Parathyroid adenoma (tissue), 2 donors: ENCODE results near the gene ANKRD44.

Source experiments
- H2AFZ ChIP-seq: fragments of 300-600 bp; sonication (generic); one replicate; pipeline ENCODE4 v1.7.0; 2017; ENCODE audit warnings: antibody characterized with exemption, mild to moderate bottlenecking
- H3K27ac ChIP-seq: fragments of 300-600 bp; sonication (generic); one replicate; pipeline ENCODE4 v1.7.0; 2017
- H3K27me3 ChIP-seq: fragments of 300-600 bp; sonication (generic); one replicate; pipeline ENCODE4 v1.7.0; 2017; ENCODE audit warnings: low read length; ENCODE audit not compliant: control insufficient read depth, insufficient read depth
- H3K36me3 ChIP-seq: fragments of 300-600 bp; sonication (generic); one replicate; pipeline ENCODE4 v1.7.0; 2017; ENCODE audit warnings: low read length; ENCODE audit not compliant: control insufficient read depth, insufficient read depth
- H3K4me1 ChIP-seq: fragments of 300-600 bp; sonication (generic); one replicate; pipeline ENCODE4 v1.7.0; 2017; ENCODE audit warnings: control low read depth
- H3K4me2 ChIP-seq: fragments of 300-600 bp; sonication (generic); one replicate; pipeline ENCODE4 v1.7.0; 2017; ENCODE audit warnings: low read length
- H3K4me3 ChIP-seq: fragments of 300-600 bp; sonication (generic); one replicate; pipeline ENCODE4 v1.7.0; 2017; ENCODE audit warnings: low read depth, low read length
- H3K79me2 ChIP-seq: fragments of 300-600 bp; sonication (generic); one replicate; pipeline ENCODE4 v1.7.0; 2017; ENCODE audit warnings: control low read depth
- H3K9ac ChIP-seq: fragments of 300-600 bp; sonication (generic); one replicate; pipeline ENCODE4 v1.7.0; 2017; ENCODE audit warnings: mild to moderate bottlenecking
- H3K9me3 ChIP-seq: fragments of 300-600 bp; sonication (generic); one replicate; pipeline ENCODE4 v1.7.0; 2017; ENCODE audit warnings: low read length; ENCODE audit not compliant: control insufficient read depth
- CTCF ChIP-seq: fragments of 300-600 bp; sonication (generic); IDR thresholded peaks from one replicate; pipeline ENCODE4 v1.7.0; 2017; ENCODE audit warnings: antibody characterized with exemption, mild to moderate bottlenecking
- donor health status: primary hyperparathyroidism.

ANKRD44 gene

GRCh38 chr2:197311421-197312033 lies 947 bp upstream of the ANKRD44 start:
- no peaks in the 10 kb centered on the region for H3K36me3 ChIP-seq
- peak overlapping the region; percentile 96 for H2AFZ ChIP-seq
- H3K79me2 ChIP-seq: no peaks in the 10 kb centered on the region
- peaks cover 8% of the 10 kb centered on the region for H3K4me1 ChIP-seq
- no peaks in the 10 kb centered on the region for H3K27me3 ChIP-seq
- H3K4me3 ChIP-seq: peak overlapping the region; percentile 43
- peak overlapping the region; percentile 62 for H3K27ac ChIP-seq
- no peaks in the 10 kb centered on the region for H3K9me3 ChIP-seq
- H3K9ac ChIP-seq: no peak overlapping the region
- H3K4me2 ChIP-seq: peak overlapping the region; percentile 68
- TF ChIP-seq CTCF: no peak

GRCh38 chr2:197310987-197311420 lies 424 bp upstream of the ANKRD44 start:
- no peaks in the 10 kb centered on the region for H3K36me3 ChIP-seq
- H3K4me3 ChIP-seq: peak overlapping the region; percentile 43
- peaks cover 8% of the 10 kb centered on the region for H3K4me1 ChIP-seq
- no peaks in the 10 kb centered on the region for H3K79me2 ChIP-seq
- H3K27ac ChIP-seq: peak overlapping the region; percentile 62
- H3K27me3 ChIP-seq: no peaks in the 10 kb centered on the region
- H2AFZ ChIP-seq: peak overlapping the region; percentile 96
- peak overlapping the region; percentile 68 for H3K4me2 ChIP-seq
- peak overlapping the region; percentile 40 for H3K9ac ChIP-seq
- no peaks in the 10 kb centered on the region for H3K9me3 ChIP-seq
- TF ChIP-seq CTCF: no peak

GRCh38 chr2:197309691-197310231 lies 819 bp downstream of the ANKRD44 start:
- H3K79me2 ChIP-seq: no peaks in the 10 kb centered on the region
- no peaks in the 10 kb centered on the region for H3K9me3 ChIP-seq
- peak overlapping the region; percentile 58 for H3K4me3 ChIP-seq
- peak overlapping the region; percentile 74 for H3K4me2 ChIP-seq
- no peak for TF ChIP-seq CTCF
- peak overlapping the region; percentile 34 for H3K9ac ChIP-seq
- H2AFZ ChIP-seq: peak overlapping the region; percentile 89
- H3K4me1 ChIP-seq: peaks cover 8% of the 10 kb centered on the region
- no peaks in the 10 kb centered on the region for H3K36me3 ChIP-seq
- H3K27me3 ChIP-seq: no peaks in the 10 kb centered on the region
- H3K27ac ChIP-seq: peak overlapping the region; percentile 37

GRCh38 chr2:197308996-197309690 lies 1.4 kb downstream of the ANKRD44 start:
- Histone ChIP-seq H3K36me3 (no peaks in the 10 kb centered on the region), H3K4me1 (peaks cover 8% of the 10 kb centered on the region), H3K27ac (no peak overlapping the region), H3K9ac (no peak overlapping the region), H3K27me3 (no peaks in the 10 kb centered on the region), H3K4me2 (peak overlapping the region; percentile 74), H3K9me3 (no peaks in the 10 kb centered on the region), H3K79me2 (no peaks in the 10 kb centered on the region), H2AFZ (peak overlapping the region; percentile 89), H3K4me3 (peak overlapping the region; percentile 58)
- TF ChIP-seq CTCF: no peak
